CD4-positive, CD25-positive, alpha-beta regulatory T cell (primary cell): ENCODE data around the gene SEPTIN7. TPM values are rescaled to one million over a fixed set of nuclear protein-coding genes. Genes with fewer than 3 reads are reported as not detected.

Source experiments
- ATAC-seq, 2 donors: fragments of 150-1000 bp; cut with Tn5 transposase; one replicate each; pipeline ENCODE4 v1.10.0; 2021; ENCODE audit warnings: low read depth in 2 of 2, moderate number of reproducible peaks in 2 of 2, moderate library complexity in 1 of 2
- DNase-seq, 3 donors: peaks; one replicate each; pipeline versions ENCODE4 v3.0.0 to v3.0.0-alpha.2; 2012 to 2022; ENCODE audit warnings: mixed read lengths in 1 of 3
- H3K27ac ChIP-seq: one replicate; pipeline ENCODE4 v1.7.0; 2013; ENCODE audit warnings: mild to moderate bottlenecking, low read length; ENCODE audit not compliant: insufficient read depth, poor library complexity, severe bottlenecking
- H3K27me3 ChIP-seq: one replicate; pipeline ENCODE4 v1.7.0; 2013; ENCODE audit warnings: low read length; ENCODE audit not compliant: control insufficient read depth, insufficient read depth
- H3K36me3 ChIP-seq: one replicate; pipeline ENCODE4 v1.7.0; 2013; ENCODE audit warnings: mild to moderate bottlenecking, low read length, moderate library complexity; ENCODE audit not compliant: control insufficient read depth, insufficient read depth
- H3K4me1 ChIP-seq: 2 replicates; pipeline ENCODE4 v1.7.0; 2013; ENCODE audit warnings: mild to moderate bottlenecking, low read length; ENCODE audit not compliant: insufficient read depth, control insufficient read depth, poor library complexity, severe bottlenecking
- H3K4me3 ChIP-seq: one replicate; pipeline ENCODE4 v1.7.0; 2013; ENCODE audit warnings: low read depth, mild to moderate bottlenecking, low read length, moderate library complexity
- H3K9me3 ChIP-seq, 2 experiments: 1 replicate in 1 of 2; 2 replicates in 1 of 2; pipeline ENCODE4 v1.7.0; 2013; ENCODE audit warnings: low read length in 2 of 2, mild to moderate bottlenecking in 1 of 2, moderate library complexity in 1 of 2; ENCODE audit not compliant: control insufficient read depth in 2 of 2
- H3K27ac Mint-ChIP-seq, 3 donors: one replicate each; pipeline ENCODE4 v1.8.0; 2020 to 2022; ENCODE audit warnings: mild to moderate bottlenecking in 3 of 3, mixed read lengths in 3 of 3, moderate library complexity in 2 of 3
- H3K27me3 Mint-ChIP-seq: one replicate; pipeline ENCODE4 v1.8.0; 2022; ENCODE audit warnings: mild to moderate bottlenecking, mixed read lengths
- H3K36me3 Mint-ChIP-seq: one replicate; pipeline ENCODE4 v1.8.0; 2020; ENCODE audit warnings: mixed read lengths
- H3K4me1 Mint-ChIP-seq, 4 donors: one replicate each; pipeline ENCODE4 v1.8.0; 2020 to 2022; ENCODE audit warnings: mixed read lengths in 4 of 4, mild to moderate bottlenecking in 1 of 4
- H3K4me3 Mint-ChIP-seq, 4 donors: one replicate each; pipeline ENCODE4 v1.8.0; 2020 to 2022; ENCODE audit warnings: mild to moderate bottlenecking in 4 of 4, mixed read lengths in 4 of 4, moderate library complexity in 3 of 4
- H3K9me3 Mint-ChIP-seq, 7 donors: one replicate each; pipeline ENCODE4 v1.8.0; 2020 to 2022; ENCODE audit warnings: mixed read lengths in 7 of 7, mild to moderate bottlenecking in 3 of 7, moderate library complexity in 2 of 7
- polyA plus RNA-seq, 4 donors: library from polyadenylated mRNA; unstranded; fragments of 300-500 nt; fragmentation: Illumina TruSeq; gene quantifications; one replicate each; pipeline ENCODE4 v1.2.3, GENCODE V29; 2021
- total RNA-seq: library from RNA; stranded (reverse); gene quantifications from one replicate; pipeline ENCODE4 v1.2.3, GENCODE V29; 2022

Gene SEPTIN7
- total and polyA plus RNA-seq, 5 donors from 2014 or later: 226 to 541 (median 448) TPM

DNA sequence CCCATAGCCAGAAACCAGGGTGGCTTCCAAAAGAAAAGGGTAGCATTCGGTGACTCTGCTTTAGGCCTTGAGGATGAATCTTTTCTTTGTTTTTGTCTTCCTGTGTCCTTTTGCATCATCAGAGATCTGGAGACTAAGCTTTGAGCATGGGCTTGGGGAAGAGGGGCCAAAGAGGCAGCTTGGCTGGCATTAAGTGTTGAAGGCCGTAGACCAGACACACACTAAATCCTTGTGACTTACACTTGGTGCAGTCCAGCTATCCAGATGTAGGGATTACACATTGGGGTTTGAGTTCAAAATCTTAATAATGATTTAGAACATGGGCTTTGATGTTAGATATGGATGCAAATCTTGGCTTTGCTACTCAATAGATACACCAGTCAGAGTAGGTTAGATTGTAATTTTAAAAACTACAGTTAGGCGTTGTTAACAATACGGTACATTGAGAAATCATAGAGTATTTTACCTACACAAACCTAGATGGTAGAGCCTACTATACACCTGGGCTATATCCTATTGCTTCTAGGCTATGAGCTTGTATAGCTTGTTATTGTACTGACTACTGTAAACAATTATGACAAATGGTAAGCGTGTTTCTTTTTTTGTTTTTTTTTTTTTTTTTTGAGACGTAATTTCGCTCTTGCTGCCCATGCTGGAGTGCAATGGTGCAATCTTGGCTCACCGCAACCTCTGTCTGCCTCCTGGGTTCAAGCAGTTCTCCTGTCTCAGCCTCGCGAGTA lies 3.5 kb downstream of the SEPTIN7 start:
- peaks cover 0 to 2% (median 0%) of the 10 kb centered on the region in 7 donors for H3K9me3 Mint-ChIP-seq
- DNase-seq (no peak), ATAC-seq (no peak)
- Histone ChIP-seq H3K27me3 (no peaks in the 10 kb centered on the region), H3K27ac (no peak overlapping the region), H3K9me3 (no peaks in the 10 kb centered on the region), H3K4me3 (peak overlapping the region; percentile 91), H3K4me1 (peaks cover 53% of the 10 kb centered on the region), H3K36me3 (peaks cover 2% of the 10 kb centered on the region)
- peaks cover 52 to 72% (median 66%) of the 10 kb centered on the region in 4 donors for H3K4me1 Mint-ChIP-seq
- H3K27me3 Mint-ChIP-seq: no peaks in the 10 kb centered on the region
- H3K4me3 Mint-ChIP-seq: peak overlapping the region; percentile 61 to 99 (median 82)
- peak overlapping the region; percentile 23 to 70 (median 67) for H3K27ac Mint-ChIP-seq
- H3K36me3 Mint-ChIP-seq: peaks cover 12% of the 10 kb centered on the region

DNA sequence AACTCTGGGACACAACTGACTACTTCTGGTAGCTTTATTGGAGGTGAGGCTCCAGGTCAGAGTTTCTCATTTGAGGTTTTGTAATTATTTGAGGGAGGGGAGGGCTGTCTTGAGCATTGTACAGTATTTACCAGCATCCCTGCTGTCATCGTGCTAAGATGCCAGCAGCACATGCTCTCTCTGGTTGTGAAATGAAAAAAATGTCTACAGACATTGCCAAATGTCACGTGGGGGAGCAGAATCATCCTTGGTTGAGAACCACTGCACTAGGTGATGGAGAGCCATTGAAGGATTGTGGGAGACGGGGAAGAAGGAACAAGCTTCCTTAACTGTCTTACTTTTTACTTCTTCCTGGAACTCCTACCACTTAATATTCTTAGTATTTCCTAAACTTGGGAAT lies 5.0 kb downstream of the SEPTIN7 start:
- Mint-ChIP-seq H3K36me3 (peaks cover 19% of the 10 kb centered on the region), H3K9me3 (peaks cover 0 to 6% (median 0%) of the 10 kb centered on the region in 7 donors), H3K27me3 (no peaks in the 10 kb centered on the region), H3K4me1 (peaks cover 57 to 81% (median 67%) of the 10 kb centered on the region in 4 donors), H3K4me3 (peak overlapping the region in 3 of 4 donors; percentile 59 to 99 (median 63)), H3K27ac (peak overlapping the region; percentile 37 to 67 (median 54))
- DNase-seq (no peak), ATAC-seq (no peak)
- Histone ChIP-seq H3K9me3 (no peaks in the 10 kb centered on the region), H3K27ac (peak overlapping the region; percentile 24), H3K4me1 (peaks cover 49% of the 10 kb centered on the region), H3K36me3 (peaks cover 2% of the 10 kb centered on the region), H3K4me3 (peak overlapping the region; percentile 39), H3K27me3 (no peaks in the 10 kb centered on the region)

DNA sequence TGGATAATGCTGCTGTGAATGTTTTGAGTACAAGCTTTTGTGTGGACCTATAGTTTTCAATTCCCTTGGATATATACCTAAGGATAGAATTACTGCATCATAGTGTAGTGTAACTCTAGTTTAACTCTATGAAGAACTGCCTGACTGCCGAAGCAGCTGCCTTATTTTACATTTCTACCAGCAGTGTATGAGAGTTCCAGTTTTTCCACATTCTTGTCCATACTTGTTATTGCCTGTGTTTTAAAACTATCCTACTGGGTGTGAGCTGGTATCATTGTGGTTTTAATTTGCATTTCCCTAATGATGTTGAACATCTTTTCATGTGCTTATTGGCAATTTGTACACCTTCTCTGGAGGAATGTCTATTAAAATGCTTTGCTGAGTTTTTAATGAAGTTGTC lies 15.7 kb downstream of the SEPTIN7 start:
- Mint-ChIP-seq H3K4me3 (peak overlapping the region in 2 of 4 donors; percentile 6 to 12), H3K36me3 (peaks cover 44% of the 10 kb centered on the region), H3K9me3 (peaks cover 2 to 41% (median 13%) of the 10 kb centered on the region in 7 donors), H3K4me1 (peaks cover 62 to 90% (median 73%) of the 10 kb centered on the region in 4 donors), H3K27ac (no peak overlapping the region), H3K27me3 (no peaks in the 10 kb centered on the region)
- Histone ChIP-seq H3K9me3 (peaks cover 12 to 18% of the 10 kb centered on the region in 2 experiments), H3K27me3 (no peaks in the 10 kb centered on the region), H3K4me3 (no peak overlapping the region), H3K4me1 (peaks cover 11% of the 10 kb centered on the region), H3K27ac (no peak overlapping the region), H3K36me3 (peaks cover 2% of the 10 kb centered on the region)
- no peak for ATAC-seq
- no peak for DNase-seq

- H3K9me3 ChIP-seq: peaks cover 12 to 18% of the 10 kb centered on the region in 2 experiments
- peaks cover 11% of the 10 kb centered on the region for H3K4me1 ChIP-seq
- Mint-ChIP-seq H3K4me1 (peaks cover 62 to 84% (median 70%) of the 10 kb centered on the region in 4 donors), H3K36me3 (peaks cover 44% of the 10 kb centered on the region), H3K27me3 (no peaks in the 10 kb centered on the region), H3K27ac (no peak overlapping the region), H3K9me3 (peaks cover 2 to 41% (median 13%) of the 10 kb centered on the region in 7 donors), H3K4me3 (peak overlapping the region in 2 of 4 donors; percentile 12 to 39)
- H3K27me3 ChIP-seq: no peaks in the 10 kb centered on the region
- H3K27ac ChIP-seq: no peak overlapping the region
- ATAC-seq (no peak), DNase-seq (no peak)
- H3K4me3 ChIP-seq: no peak overlapping the region
- H3K36me3 ChIP-seq: peaks cover 2% of the 10 kb centered on the region
Observed at GRCh38 chr7:35817181-35817580, 16.3 kb downstream of the SEPTIN7 start.

- peak overlapping the region in 1 of 3 donors; percentile 8 for H3K27ac Mint-ChIP-seq
- H3K4me3 Mint-ChIP-seq: peak overlapping the region in 3 of 4 donors; percentile 33 to 79 (median 57)
- DNase-seq (no peak), ATAC-seq (no peak)
- no peaks in the 10 kb centered on the region for H3K27me3 Mint-ChIP-seq
- peaks cover 2% of the 10 kb centered on the region for H3K36me3 ChIP-seq
- H3K27ac ChIP-seq: no peak overlapping the region
- H3K4me1 Mint-ChIP-seq: peaks cover 62 to 84% (median 69%) of the 10 kb centered on the region in 4 donors
- peaks cover 2 to 41% (median 13%) of the 10 kb centered on the region in 7 donors for H3K9me3 Mint-ChIP-seq
- peaks cover 12 to 18% of the 10 kb centered on the region in 2 experiments for H3K9me3 ChIP-seq
- H3K27me3 ChIP-seq: no peaks in the 10 kb centered on the region
- peak overlapping the region; percentile 41 for H3K4me3 ChIP-seq
- H3K36me3 Mint-ChIP-seq: peaks cover 48% of the 10 kb centered on the region
- peaks cover 14% of the 10 kb centered on the region for H3K4me1 ChIP-seq
Observed at GRCh38 chr7:35817930-35818329, 17.1 kb downstream of the SEPTIN7 start.

GRCh38 chr7:35818513-35818912 lies 17.7 kb downstream of the SEPTIN7 start:
- Mint-ChIP-seq H3K27me3 (no peaks in the 10 kb centered on the region), H3K36me3 (peaks cover 48% of the 10 kb centered on the region), H3K27ac (peak overlapping the region in 1 of 3 donors; percentile 17), H3K4me3 (peak overlapping the region; percentile 33 to 79 (median 38)), H3K4me1 (peaks cover 58 to 79% (median 66%) of the 10 kb centered on the region in 4 donors), H3K9me3 (peaks cover 2 to 41% (median 13%) of the 10 kb centered on the region in 7 donors)
- DNase-seq: no peak
- no peak for ATAC-seq
- H3K27ac ChIP-seq: no peak overlapping the region
- H3K27me3 ChIP-seq: no peaks in the 10 kb centered on the region
- peaks cover 2% of the 10 kb centered on the region for H3K36me3 ChIP-seq
- H3K4me3 ChIP-seq: peak overlapping the region; percentile 41
- H3K4me1 ChIP-seq: peaks cover 15% of the 10 kb centered on the region
- peaks cover 12 to 18% of the 10 kb centered on the region in 2 experiments for H3K9me3 ChIP-seq

GRCh38 chr7:35819310-35819709 lies 18.5 kb downstream of the SEPTIN7 start:
- H3K27ac ChIP-seq: no peak overlapping the region
- H3K9me3 Mint-ChIP-seq: peaks cover 2 to 41% (median 13%) of the 10 kb centered on the region in 7 donors
- no peaks in the 10 kb centered on the region for H3K27me3 Mint-ChIP-seq
- H3K36me3 Mint-ChIP-seq: peaks cover 45% of the 10 kb centered on the region
- H3K27ac Mint-ChIP-seq: no peak overlapping the region
- no peaks in the 10 kb centered on the region for H3K27me3 ChIP-seq
- no peak for ATAC-seq
- peaks cover 23% of the 10 kb centered on the region for H3K4me1 ChIP-seq
- peak overlapping the region; percentile 15 for H3K4me3 ChIP-seq
- peak overlapping the region in 2 of 4 donors; percentile 35 to 79 for H3K4me3 Mint-ChIP-seq
- peaks cover 53 to 72% (median 58%) of the 10 kb centered on the region in 4 donors for H3K4me1 Mint-ChIP-seq
- peaks cover 12 to 18% of the 10 kb centered on the region in 2 experiments for H3K9me3 ChIP-seq
- peaks cover 2% of the 10 kb centered on the region for H3K36me3 ChIP-seq
- DNase-seq: no peak
